ENCODE results near the gene ZFYVE9.
"Not testable (repeated sequence)": the region's sequence is repeated elsewhere in the genome, so short reads cannot be mapped to it uniquely, and the experiment has no call there.

ZFYVE9 gene

GRCh38 chr1:52189898-52190480 lies 48.1 kb downstream of the ZFYVE9 start:
- in situ Hi-C loops (cut with MboI; ENCODE audit: low sequenced_read_pairs), result no loop called here
- no peak overlapping the region for H3K4me3 ChIP-seq
- no peaks in the 10 kb centered on the region for H3K9me3 ChIP-seq
- no peaks in the 10 kb centered on the region for H3K4me1 ChIP-seq
- H3K36me3 ChIP-seq (replicated peaks), result no peaks in the 10 kb centered on the region
- H3K27me3 ChIP-seq (ENCODE audit: low read depth), result no peaks in the 10 kb centered on the region
- no peak for DNase-seq (ENCODE audit: low spot score in 2 of 2)

GRCh38 chr1:52190500-52191252 lies 48.8 kb downstream of the ZFYVE9 start:
- H3K27me3 ChIP-seq (ENCODE audit: low read depth), result no peaks in the 10 kb centered on the region
- in situ Hi-C loops (cut with MboI; ENCODE audit: low sequenced_read_pairs), result no loop called here
- no peak overlapping the region for H3K4me3 ChIP-seq
- no peaks in the 10 kb centered on the region for H3K36me3 ChIP-seq (replicated peaks)
- peak in 1 of 2 experiments; percentile 13 for DNase-seq (ENCODE audit: low spot score in 2 of 2)
- H3K9me3 ChIP-seq, result no peaks in the 10 kb centered on the region
- no peaks in the 10 kb centered on the region for H3K4me1 ChIP-seq

- in situ Hi-C loops (cut with MboI; ENCODE audit: low sequenced_read_pairs), result no loop called here
- DNase-seq (ENCODE audit: low spot score in 2 of 2), result no peak
- Histone ChIP-seq H3K27me3 (ENCODE audit: low read depth) (no peaks in the 10 kb centered on the region), H3K36me3 (replicated peaks) (no peaks in the 10 kb centered on the region), H3K4me1 (no peaks in the 10 kb centered on the region), H3K9me3 (no peaks in the 10 kb centered on the region), H3K4me3 (no peak overlapping the region)
Measured at GRCh38 chr1:52191395-52191965, 49.6 kb downstream of the ZFYVE9 start.

GRCh38 chr1:52192024-52192423 lies 50.1 kb downstream of the ZFYVE9 start:
- no peaks in the 10 kb centered on the region for H3K27me3 ChIP-seq (ENCODE audit: low read depth)
- no peaks in the 10 kb centered on the region for H3K36me3 ChIP-seq (replicated peaks)
- no peak overlapping the region for H3K4me3 ChIP-seq
- in situ Hi-C loops (cut with MboI; ENCODE audit: low sequenced_read_pairs), result no loop called here
- DNase-seq (ENCODE audit: low spot score in 2 of 2), result no peak
- H3K4me1 ChIP-seq, result no peaks in the 10 kb centered on the region
- no peaks in the 10 kb centered on the region for H3K9me3 ChIP-seq

- in situ Hi-C loops (cut with MboI; ENCODE audit: low sequenced_read_pairs), result no loop called here
- no peak for DNase-seq (ENCODE audit: low spot score in 2 of 2)
- Histone ChIP-seq H3K4me3 (no peak overlapping the region), H3K9me3 (no peaks in the 10 kb centered on the region), H3K36me3 (replicated peaks) (no peaks in the 10 kb centered on the region), H3K4me1 (no peaks in the 10 kb centered on the region), H3K27me3 (ENCODE audit: low read depth) (no peaks in the 10 kb centered on the region)
Measured at GRCh38 chr1:52192436-52192835, 50.5 kb downstream of the ZFYVE9 start.

GRCh38 chr1:52193985-52194384 lies 52.1 kb downstream of the ZFYVE9 start:
- no peak for DNase-seq (ENCODE audit: low spot score in 2 of 2)
- no peak overlapping the region for H3K4me3 ChIP-seq
- in situ Hi-C loops (cut with MboI; ENCODE audit: low sequenced_read_pairs), result no loop called here
- no peaks in the 10 kb centered on the region for H3K9me3 ChIP-seq
- no peaks in the 10 kb centered on the region for H3K4me1 ChIP-seq
- no peaks in the 10 kb centered on the region for H3K27me3 ChIP-seq (ENCODE audit: low read depth)
- H3K36me3 ChIP-seq (replicated peaks), result no peaks in the 10 kb centered on the region

GRCh38 chr1:52195161-52195560 lies 53.3 kb downstream of the ZFYVE9 start:
- no peak for DNase-seq (ENCODE audit: low spot score in 2 of 2)
- Histone ChIP-seq H3K27me3 (ENCODE audit: low read depth) (no peaks in the 10 kb centered on the region), H3K4me3 (no peak overlapping the region), H3K9me3 (no peaks in the 10 kb centered on the region), H3K4me1 (no peaks in the 10 kb centered on the region), H3K36me3 (replicated peaks) (no peaks in the 10 kb centered on the region)
- in situ Hi-C loops (cut with MboI; ENCODE audit: low sequenced_read_pairs), result no loop called here

GRCh38 chr1:52203935-52204625 lies 62.2 kb downstream of the ZFYVE9 start:
- in situ Hi-C loops (cut with MboI; ENCODE audit: low sequenced_read_pairs), result no loop called here
- H3K4me1 ChIP-seq, result no peaks in the 10 kb centered on the region
- DNase-seq (ENCODE audit: low spot score in 2 of 2), result no peak
- H3K9me3 ChIP-seq, result no peaks in the 10 kb centered on the region
- no peaks in the 10 kb centered on the region for H3K27me3 ChIP-seq (ENCODE audit: low read depth)
- no peak overlapping the region for H3K4me3 ChIP-seq
- no peaks in the 10 kb centered on the region for H3K36me3 ChIP-seq (replicated peaks)

GRCh38 chr1:52204696-52205095 lies 62.8 kb downstream of the ZFYVE9 start:
- DNase-seq (ENCODE audit: low spot score in 2 of 2), result no peak
- no peak overlapping the region for H3K4me3 ChIP-seq
- H3K4me1 ChIP-seq, result no peaks in the 10 kb centered on the region
- no peaks in the 10 kb centered on the region for H3K9me3 ChIP-seq
- H3K27me3 ChIP-seq (ENCODE audit: low read depth), result no peaks in the 10 kb centered on the region
- in situ Hi-C loops (cut with MboI; ENCODE audit: low sequenced_read_pairs), result no loop called here
- H3K36me3 ChIP-seq (replicated peaks), result no peaks in the 10 kb centered on the region

- H3K36me3 ChIP-seq (replicated peaks); H3K9me3 ChIP-seq; in situ Hi-C loops (cut with MboI; ENCODE audit: low sequenced_read_pairs); H3K4me3 ChIP-seq; DNase-seq (ENCODE audit: low spot score in 2 of 2); H3K27me3 ChIP-seq (ENCODE audit: low read depth); H3K4me1 ChIP-seq: not testable (repeated sequence)
Measured at GRCh38 chr1:52206686-52207085, 64.8 kb downstream of the ZFYVE9 start.

GRCh38 chr1:52209429-52209828 lies 67.5 kb downstream of the ZFYVE9 start:
- Histone ChIP-seq H3K27me3 (ENCODE audit: low read depth) (no peaks in the 10 kb centered on the region), H3K36me3 (replicated peaks) (no peaks in the 10 kb centered on the region), H3K4me3 (no peak overlapping the region), H3K4me1 (no peaks in the 10 kb centered on the region), H3K9me3 (no peaks in the 10 kb centered on the region)
- DNase-seq (ENCODE audit: low spot score in 2 of 2), result no peak
- in situ Hi-C loops (cut with MboI; ENCODE audit: low sequenced_read_pairs), result no loop called here

- in situ Hi-C loops (cut with MboI; ENCODE audit: low sequenced_read_pairs), result no loop called here
- DNase-seq (ENCODE audit: low spot score in 2 of 2), result no peak
- no peaks in the 10 kb centered on the region for H3K9me3 ChIP-seq
- no peaks in the 10 kb centered on the region for H3K4me1 ChIP-seq
- no peaks in the 10 kb centered on the region for H3K27me3 ChIP-seq (ENCODE audit: low read depth)
- H3K36me3 ChIP-seq (replicated peaks), result no peaks in the 10 kb centered on the region
- H3K4me3 ChIP-seq, result no peak overlapping the region
Measured at GRCh38 chr1:52210044-52210443, 68.2 kb downstream of the ZFYVE9 start.

GRCh38 chr1:52216907-52217458 lies 75.1 kb downstream of the ZFYVE9 start:
- Histone ChIP-seq H3K27me3 (ENCODE audit: low read depth) (no peaks in the 10 kb centered on the region), H3K4me3 (no peak overlapping the region), H3K36me3 (replicated peaks) (0 out of 2 replicates have a peak, but pooled peaks cover 7% of the 10 kb centered on the region), H3K9me3 (0 out of 2 replicates have a peak, but pooled peaks cover 3% of the 10 kb centered on the region), H3K4me1 (no peaks in the 10 kb centered on the region)
- DNase-seq (ENCODE audit: low spot score in 2 of 2), result no peak
- in situ Hi-C loops (cut with MboI; ENCODE audit: low sequenced_read_pairs), result no loop called here

GRCh38 chr1:52225174-52225573 lies 83.3 kb downstream of the ZFYVE9 start:
- H3K9me3 ChIP-seq, result peaks cover 8% of the 10 kb centered on the region; the same call in 1 of the 2 replicates
- no peaks in the 10 kb centered on the region for H3K36me3 ChIP-seq (replicated peaks)
- H3K27me3 ChIP-seq (ENCODE audit: low read depth), result no peaks in the 10 kb centered on the region
- in situ Hi-C loops (cut with MboI; ENCODE audit: low sequenced_read_pairs), result no loop called here
- H3K4me1 ChIP-seq, result no peaks in the 10 kb centered on the region
- no peak overlapping the region for H3K4me3 ChIP-seq
- no peak for DNase-seq (ENCODE audit: low spot score in 2 of 2)

Data from HAP-1 (cell line).